ENCODE results near the gene IL31RA.
"Not testable (repeated sequence)": the region's sequence is repeated elsewhere in the genome, so short reads cannot be mapped to it uniquely, and the experiment has no call there.

IL31RA gene

DNA sequence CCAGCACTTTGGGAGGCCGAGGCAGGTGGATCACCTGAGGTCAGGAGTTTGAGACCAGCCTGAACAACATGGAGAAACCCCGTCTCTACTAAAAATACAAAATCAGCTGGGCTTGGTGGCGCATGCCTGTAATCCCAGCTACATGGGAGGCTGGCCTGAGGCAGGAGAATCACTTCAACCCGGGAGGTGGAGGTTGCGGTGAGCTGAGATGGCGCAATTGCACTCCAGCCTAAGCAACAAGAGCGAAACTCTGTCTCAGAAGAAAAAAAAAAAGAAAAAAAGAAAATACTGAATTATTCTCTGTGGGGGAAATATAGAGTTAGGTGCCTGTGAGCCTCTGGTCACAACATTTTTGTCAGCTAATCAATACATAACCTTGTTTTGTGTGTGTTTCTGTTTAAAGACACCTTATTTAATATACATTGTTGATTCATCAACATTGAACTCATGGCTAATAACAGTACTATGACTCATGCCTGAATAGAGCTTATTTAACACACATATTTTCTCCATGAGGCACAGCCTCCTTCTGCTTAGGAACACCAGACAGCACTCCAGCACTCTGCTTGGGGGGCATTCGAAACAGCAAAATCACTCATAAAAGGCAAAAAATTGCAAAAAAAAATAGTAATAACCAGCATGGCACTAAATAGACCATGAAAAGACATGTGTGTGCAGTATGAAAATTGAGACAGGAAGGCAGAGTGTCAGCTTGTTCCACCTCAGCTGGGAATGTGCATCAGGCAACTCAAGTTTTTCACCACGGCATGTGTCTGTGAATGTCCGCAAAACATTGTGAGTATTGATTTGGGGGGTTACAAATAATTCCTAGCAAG lies at the start of gene IL31RA:
Gene IL31RA (plus strand): TSS at position 519 of the 836 bp plus-strand sequence. CDS start 214 bp downstream, at position 733.
- DNase-seq: no peak

DNA sequence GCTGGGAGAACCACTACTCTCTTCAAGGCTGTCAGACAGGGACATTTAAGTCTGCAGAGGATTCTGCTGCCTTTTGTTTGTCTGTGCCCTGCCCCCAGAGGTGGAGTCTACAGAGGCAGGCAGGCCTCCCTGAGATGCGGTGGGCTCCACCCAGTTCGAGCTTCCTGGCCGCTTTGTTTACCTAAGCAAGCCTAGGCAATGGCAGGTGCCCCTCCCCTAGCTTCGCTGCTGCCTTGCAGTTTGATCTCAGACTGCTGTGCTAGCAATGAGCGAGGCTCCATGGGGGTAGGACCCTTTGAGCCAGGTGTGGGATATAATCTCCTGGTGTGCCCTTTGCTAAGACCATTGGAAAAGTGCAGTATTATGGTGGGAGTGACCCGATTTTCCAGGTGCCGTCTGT lies 42.3 kb upstream of the IL31RA start:
- not testable (repeated sequence) for DNase-seq

DNA sequence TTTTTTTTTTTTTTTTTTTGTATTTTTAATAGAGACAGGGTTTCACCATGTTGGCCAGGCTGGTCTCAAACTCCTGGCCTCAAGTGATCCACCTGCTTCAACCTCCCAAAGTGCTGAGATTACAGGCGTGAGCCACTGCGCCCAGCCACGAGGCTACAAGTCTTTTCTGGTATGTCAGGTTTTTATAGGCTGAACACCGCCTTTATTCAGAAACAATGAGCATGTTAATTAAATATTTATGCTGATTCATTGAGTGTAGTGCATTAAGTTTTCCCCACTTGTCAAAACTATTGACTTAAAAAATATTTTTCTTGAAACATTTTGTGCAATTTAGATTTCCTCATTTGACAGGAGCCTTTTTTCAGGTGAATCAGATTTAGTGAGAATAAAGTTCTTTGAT lies 35.2 kb upstream of the IL31RA start:
- DNase-seq: not testable (repeated sequence)

DNA sequence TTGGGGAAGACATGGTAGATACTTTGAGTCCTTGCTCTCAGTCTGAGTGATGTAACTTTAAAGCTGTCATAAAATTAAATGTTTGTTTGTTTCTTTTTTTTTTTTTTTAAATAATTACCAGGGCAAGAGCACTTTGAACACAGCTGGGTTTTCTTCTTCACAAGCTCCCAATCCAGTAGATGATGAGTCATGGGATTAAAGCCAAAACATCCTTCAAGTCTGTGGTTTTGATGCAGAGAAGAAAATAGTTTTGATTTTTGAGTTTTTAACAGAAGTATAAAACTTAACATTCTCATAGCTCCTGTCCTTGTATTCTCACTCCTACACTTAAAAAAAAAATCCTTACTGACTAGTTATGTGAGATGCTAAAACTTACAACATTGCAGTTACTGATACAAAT lies 34.8 kb upstream of the IL31RA start:
- no peak for DNase-seq

DNA sequence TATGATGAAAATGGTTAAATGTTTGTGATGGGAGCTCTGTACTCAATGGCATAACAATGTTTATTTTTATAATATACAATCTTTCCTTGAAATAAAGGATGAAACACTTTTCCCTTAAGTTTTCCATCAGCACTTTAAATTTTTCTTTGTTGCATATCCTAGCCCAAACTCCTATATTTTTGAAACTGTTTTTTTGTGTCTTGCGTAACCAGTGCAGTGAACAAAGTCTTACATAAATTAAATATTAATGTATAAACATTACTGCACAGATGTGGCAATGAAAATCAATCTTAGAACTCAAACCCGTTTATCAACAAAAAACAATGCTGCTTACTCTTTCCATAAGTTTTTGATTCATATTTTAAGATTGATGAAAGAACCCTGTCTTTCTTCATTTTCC lies 34.1 kb upstream of the IL31RA start:
- no peak for DNase-seq

DNA sequence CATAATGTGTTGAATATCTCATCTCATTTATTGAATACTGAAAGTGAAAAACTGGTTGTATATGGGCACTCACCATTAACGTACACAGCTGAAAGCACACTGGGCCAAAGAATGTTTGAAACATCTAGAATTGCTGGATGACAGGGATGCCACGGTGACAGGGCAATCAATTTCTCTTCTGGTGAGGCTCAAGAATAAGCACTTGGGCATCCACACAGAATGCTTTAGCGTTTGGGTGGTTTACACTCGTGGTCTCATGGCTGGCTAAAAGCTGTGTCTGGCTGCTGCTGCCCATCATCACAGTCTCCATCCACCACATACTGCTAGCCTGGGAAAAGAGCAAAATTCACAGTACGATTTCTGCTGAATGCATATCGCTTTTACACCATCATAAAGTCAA lies 30.7 kb upstream of the IL31RA start:
- no peak for DNase-seq

DNA sequence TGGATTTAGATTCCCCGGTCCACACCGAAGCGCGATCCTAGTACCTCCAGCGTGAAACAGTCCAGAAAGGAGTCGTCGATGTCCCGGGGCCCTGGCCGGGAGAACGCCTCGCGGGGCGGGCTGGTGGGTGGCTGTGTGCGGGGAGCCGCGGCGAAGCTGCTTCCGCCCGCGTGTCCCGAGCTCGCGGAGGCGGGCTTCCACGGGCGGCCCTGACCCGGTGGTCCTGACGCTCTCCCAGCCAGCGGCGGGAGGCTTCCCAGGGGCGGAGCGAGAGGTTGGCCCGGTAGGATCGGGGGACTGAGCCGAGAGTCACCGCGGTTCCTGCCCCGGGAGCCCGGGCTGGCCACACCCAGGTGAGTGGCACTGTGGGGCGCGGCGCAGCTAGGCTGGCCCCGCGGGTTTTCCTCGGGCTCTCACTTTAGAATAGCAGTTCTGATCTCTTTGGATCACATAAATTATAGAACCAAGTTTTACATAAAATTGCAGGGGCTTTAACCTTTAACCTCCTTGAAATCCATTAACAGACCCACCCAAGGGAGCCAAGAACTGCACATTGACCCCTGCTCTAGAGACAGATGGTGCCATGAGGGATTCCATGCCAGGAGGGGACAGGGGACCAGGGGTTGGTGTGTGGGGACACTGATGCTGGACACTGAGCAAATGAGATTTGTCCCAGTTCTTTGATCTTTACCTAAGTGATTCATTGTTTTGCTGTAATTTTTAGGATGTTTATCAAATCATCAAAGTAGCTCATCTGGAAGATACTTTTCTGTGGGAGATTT lies 29.2 kb upstream of the IL31RA start:
- no peak for DNase-seq

DNA sequence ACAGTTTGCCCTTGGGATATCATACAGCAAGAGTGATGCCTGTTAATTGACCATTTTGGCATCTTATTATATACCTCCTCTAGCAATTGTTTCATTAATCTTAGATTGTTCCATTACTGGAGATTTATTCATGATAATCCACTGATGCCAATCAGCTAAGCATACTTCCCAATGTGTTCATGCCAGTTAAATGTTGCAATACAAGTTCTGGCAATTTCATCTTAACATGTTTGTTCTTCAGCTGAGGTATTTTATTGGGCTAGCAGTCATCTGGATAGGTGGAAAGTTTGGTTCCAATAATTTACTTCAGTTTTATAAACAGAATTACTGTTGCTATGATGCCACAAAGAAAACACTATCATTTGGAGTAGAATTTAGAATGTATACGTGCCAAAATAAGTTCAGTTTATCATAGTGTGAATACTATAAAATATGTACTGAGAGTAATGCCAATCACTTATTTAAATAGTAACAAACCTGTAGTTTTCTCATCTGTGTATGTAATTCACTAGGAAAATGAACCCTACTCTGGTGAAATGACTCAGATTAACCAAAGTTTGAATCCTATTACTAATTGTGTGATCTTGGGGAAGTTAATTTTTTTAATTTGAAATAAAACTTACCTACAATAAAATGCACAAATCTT lies 27.9 kb upstream of the IL31RA start:
- DNase-seq: no peak

DNA sequence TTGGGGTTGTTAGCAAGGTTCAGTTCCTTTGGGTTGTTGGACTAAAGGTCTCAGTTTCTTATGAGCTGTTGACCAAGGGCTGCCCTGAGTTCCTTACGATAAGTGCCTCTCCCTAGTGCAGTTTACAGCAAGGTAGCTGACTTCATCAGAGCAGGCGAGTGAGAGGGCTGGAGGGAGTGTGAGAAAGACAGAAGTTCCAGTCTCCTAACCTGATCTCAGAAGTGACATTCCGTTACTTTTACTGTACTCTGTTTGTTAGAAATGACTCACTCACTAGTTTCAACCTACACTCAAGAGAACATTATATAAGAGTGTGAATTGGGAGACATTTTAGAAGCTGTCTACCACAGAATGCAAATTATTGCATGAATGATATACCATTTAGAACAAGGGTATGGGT lies 21.2 kb upstream of the IL31RA start:
- no peak for DNase-seq

DNA sequence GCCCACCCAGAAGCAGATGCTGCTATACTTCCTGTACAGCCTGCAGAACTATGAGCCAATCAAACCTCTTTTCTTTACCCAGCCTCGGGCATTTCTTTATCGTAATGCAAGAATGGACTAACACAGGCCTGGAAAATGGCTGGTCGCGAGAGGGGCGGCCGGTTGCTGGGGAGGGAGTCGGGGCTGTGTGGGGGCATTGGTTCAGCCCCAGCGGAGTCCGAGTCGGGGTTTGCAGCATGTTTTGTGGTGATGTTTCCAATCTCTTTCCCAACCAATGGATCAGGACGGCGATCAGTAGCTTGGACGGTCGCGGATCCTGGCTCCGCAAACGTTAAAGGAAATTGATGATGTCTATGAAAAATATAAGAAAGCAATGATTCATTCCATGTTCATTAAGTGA lies 18.7 kb upstream of the IL31RA start:
- no peak for DNase-seq

DNA sequence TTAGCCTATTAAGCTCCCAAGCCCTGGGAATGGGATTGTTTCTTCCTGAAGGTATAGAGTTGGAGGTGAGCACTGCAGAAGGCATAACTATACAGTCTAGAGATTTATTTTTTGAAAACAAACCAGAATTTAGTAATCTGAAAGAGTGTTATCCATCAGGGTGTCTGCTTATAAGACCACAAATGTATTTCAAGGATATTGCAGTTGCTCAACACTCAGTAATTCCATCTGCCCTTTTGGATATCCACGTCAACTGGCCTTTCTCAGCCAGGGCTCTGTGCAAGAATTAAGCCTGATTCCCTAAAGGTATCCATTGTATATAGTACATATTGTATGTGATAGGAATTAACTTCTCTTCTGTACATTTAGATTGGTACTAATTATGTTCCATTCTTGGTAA lies 15.0 kb upstream of the IL31RA start:
- no peak for DNase-seq

DNA sequence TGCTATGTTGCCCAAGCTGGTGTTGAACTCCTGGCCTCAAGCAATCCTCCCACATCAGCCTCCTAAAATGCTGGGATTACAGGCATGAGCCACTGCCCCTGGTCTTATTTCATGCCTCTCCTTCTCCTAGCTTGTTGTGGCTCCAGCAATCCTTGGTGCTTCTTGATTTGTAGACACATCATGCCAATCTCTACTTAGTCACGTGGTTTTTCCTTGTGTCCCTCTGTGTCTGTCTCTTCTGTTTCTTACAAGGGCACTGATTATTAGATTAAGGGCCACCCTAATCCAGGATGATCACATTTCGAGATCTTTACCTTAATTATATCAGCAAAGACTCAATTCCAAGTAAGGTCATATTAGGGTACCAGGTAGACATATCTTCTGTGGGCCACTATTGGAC lies 9.2 kb upstream of the IL31RA start:
- DNase-seq: no peak

DNA sequence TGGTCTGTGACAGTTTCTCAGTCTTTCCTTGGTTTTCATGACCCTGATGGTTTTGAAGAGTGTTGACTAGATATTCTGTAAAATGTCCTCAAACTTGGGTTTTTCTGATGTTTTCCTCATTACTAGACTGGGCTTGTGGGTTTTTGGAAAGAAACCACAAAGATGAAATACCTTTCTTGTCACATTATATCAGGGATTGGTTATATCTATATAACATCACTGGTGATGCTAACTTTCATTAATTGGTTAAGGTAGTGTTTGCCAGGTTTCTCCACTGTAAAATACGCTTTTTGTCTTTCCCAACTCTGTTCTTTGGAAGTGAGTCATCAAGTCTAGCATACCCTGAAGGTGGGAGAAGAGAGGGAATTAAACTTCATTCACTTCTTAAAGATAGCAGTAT lies 3.3 kb upstream of the IL31RA start:
- no peak for DNase-seq

DNA sequence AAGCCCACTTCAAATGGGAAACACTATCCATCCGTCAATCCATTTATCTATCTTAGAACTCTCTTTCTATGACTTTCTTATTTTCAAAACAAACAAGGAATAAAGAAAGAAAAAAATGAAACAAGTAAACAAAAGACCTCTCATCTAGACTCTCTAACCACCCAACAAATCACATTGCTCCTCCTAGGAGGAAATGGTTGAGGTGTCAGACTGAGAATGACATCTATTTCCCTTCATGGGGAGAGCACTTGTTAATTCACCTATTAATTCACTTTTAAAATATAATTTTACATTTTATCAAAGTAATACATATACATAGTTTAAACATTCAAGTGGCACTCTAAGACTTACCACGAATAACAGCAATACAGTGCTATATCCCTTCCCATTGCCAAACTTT lies 2.4 kb upstream of the IL31RA start:
- no peak for DNase-seq

DNA sequence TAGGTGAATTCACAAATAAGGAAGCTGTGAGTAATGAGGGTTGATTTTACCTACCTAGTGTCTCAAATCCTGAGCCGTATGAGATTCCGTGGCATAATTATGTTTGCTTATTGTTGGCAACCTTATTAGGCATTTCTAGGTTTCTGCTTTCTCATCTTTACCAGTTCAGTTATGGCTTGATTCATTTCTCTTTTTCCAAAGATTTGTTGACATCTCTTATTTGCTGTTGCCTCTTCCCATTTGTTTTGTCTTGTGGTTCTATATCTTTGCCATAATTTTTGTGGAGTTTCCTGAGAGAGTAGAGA lies 470 bp downstream of the IL31RA start:
- DNase-seq: no peak

DNA sequence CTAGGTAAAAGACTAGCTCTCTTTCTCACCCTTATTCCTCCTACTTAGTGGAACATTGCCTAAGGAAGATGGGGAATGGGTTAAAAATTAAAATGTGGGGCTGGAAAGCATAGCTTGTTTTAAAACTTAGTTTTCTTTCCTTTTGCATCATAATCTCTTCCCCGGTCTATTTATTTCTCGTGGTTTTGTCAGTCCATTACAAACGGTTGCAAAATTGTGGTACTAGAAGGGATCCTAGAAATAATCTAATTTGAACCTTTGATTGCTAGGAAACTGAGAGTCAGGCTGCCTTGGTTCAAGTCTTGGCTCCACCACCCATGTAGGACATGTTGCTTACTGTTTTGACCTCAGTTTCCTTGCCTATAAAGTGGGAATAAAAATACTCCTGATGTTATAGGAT lies 1.3 kb downstream of the IL31RA start:
- no peak for DNase-seq

DNA sequence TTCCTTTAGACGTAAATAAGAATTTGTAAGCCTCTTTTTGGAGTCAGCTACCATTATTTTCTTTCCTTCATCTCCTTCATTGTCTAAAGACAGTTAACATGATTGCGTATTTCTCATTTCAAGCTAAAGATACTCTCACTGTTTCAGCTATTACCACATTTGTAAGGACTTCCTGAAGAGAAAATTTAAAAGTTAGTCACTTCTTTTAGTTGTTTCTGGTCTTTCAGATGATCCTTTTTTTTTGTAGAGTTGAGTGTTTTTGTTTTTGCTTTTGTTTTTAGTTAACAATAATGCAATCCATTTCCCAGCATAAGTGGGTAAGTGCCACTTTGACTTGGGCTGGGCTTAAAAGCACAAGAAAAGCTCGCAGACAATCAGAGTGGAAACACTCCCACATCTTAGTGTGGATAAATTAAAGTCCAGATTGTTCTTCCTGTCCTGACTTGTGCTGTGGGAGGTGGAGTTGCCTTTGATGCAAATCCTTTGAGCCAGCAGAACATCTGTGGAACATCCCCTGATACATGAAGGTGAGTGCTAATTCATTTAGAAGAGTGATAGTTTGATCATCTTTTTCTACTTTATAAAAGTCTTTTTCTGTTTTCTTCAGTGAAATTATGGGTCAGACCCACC lies 2.0 kb downstream of the IL31RA start:
- DNase-seq: no peak

DNA sequence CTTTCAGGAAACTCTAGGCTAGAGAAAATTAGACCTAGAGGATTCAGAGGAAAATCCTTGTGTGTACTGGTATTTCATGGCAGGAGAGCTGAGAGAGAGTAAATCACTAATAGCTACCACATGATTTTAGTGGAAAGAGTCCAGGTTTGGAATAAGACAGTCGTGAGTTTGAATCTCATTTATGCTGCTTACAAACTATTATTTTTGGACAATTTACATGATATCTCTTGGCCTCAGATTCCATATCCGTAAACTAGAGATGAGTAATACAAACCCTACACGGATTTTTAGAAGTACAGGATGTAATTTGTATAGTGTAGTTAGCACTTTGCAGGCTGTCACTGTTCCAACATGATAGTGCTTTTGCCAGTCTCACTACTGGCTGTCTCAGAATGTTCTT lies 2.7 kb downstream of the IL31RA start:
- no peak for DNase-seq

DNA sequence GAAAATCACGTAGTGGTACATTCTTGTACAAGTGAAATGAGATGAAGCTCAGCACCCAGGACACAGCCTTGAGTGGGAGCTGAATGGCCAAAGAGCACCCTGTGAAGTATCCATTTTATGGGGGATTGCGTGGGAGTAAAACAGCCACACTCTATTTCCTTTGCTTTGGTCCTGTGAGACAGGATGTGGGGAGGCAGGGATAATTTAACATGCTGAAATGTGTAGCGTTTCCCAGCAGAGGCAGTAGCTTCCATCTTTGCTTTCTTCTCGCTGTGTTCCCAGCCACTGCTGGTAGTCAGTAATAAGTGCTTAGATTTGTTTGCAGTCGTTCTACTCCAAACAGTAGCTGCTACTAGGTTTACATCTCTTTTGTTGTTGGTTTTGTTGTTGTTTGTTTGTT lies 4.4 kb downstream of the IL31RA start:
- DNase-seq: no peak

DNA sequence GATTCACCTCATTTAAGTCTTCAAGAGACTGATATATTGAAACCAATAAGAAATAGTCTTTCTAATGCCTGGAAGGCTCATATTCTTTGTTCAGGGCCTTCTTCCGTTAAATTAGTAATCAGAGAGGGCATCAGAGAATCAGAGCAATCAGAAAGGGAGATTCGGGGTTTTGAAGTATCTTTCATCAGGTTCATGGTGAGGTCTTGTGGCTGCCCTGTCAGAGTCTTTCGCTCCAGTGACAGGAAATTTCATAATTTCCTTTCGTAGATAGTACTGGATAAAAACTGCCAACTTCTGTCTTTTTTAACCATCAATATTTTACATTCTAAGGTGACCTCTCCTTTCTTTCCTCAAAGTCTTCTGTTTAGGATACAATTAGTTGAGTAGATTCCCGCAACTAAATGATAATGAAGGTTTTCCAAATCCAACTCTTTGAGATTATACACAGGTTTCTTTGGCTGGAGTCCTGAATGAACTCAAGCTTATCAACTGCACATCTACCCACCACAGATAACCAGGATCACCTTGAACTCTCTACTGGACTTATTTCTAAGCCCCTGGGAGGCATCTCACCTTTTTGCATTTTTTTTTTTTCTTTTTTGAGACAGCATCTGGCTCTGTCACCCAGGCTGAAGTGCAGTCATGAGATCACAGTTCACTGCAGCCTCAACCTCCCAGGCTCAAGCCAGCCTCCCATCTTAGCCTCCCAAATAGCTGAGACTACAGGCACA lies 5.5 kb downstream of the IL31RA start:
- no peak for DNase-seq

DNA sequence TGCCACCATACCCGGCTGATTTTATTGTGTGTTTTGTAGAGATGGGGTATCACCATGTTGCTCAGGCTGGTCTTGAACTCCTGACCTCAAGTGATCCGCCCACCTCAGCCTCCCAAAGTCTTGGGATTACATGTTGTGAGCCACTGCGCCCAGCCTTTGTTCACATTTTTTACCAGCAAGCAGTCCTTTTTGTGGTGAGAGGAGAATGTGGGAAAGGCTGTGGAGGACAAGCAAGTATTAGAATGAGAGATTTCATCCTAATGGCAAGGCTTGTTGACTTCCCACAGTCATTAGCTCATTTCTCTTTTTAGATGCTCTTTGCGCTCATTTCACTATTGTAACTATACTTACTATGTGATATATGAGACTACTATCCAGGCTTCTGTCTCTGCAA lies 6.1 kb downstream of the IL31RA start:
- no peak for DNase-seq

DNA sequence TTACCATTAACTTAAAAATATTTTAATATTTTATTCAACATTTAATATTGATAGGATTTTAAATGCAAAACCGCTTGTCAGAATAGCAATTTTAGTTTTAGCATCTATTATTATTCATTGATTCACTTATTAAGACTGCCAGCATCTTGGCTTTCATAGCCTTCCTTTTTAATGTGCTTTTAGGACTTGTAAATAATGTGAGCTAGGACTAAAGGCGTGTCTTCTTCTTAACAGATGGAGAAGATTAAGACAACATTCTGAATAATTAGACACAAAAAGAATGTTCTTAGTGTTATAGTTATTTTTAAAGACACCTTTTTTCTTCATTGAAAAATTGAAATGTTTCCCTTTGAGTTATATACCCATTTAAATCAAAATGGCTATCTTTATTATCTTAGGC lies 6.9 kb downstream of the IL31RA start:
- DNase-seq: no peak

DNA sequence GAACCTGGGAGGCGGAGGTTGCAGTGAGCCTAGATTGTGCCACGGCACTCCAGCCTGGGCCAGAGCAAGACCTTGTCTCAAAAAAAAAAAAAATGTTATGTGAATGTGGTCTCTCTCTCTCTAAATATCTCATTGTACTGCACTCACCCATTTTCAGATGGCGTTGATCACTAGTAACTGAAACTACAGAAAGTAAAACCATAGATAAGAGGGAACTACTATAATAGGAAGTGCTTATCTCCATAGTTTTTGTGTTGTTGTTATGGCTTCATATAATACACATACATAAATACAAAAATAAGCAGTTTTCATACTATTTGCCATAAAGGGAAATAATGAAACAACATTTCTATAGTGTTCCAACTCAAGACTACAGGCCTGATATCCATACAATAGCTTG lies 9.1 kb downstream of the IL31RA start:
- no peak for DNase-seq
